DMS79 (cell line): ENCODE results near the gene TMEM204.

ENCODE experiments used
- DNase-seq: peaks from one replicate; lab custom pipeline; 2025; lab: John Stamatoyannopoulos, UW

TMEM204 gene

GRCh38 chr16:1557576-1557975, 24.1 kb downstream of the TMEM204 start:
- no peak for DNase-seq

DNA sequence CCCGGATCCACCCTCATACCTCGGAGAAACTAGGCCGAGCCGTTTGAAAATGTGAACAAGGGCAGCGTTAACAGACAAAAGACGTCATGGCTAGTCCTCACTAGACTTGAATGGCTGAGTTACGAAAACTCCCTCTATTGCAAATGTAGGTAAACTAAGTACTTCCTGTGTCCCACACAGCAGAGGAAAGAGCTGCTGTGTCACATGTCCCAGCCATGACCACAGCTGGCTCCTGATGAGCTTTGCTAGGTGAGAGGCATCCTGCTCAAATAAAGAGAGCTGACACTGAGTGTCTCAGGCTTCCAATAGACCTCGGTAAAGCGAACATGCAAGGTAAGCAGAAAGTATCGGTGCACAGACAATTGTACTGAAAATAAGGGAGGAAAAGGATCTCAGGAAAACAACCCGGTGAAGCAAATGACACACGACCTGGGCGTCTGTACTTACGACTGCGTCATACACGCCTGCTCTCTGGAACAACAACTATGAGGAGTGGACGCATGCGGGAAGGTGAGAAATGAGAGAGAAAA, 26.0 kb downstream of the TMEM204 start:
- DNase-seq: no peak

DNA sequence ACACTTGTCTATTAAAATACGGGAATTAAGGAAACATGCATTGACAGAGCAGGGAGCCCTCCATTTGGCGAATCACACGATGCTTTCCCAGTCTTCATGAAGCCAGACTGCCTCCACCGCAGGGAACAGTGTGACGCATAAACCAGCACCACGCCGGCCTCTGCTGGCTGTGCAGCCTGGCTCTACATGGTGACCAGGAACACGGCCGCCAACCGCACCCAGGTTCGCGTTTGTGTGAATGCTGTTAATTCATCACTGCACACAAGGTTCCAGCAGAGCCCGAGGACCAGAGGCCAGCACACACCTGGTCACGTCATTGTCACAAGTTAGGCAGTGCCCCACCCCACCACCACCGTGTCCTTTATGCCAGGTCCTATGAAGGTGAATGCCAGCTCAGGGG, 26.7 kb downstream of the TMEM204 start:
- no peak for DNase-seq

DNA sequence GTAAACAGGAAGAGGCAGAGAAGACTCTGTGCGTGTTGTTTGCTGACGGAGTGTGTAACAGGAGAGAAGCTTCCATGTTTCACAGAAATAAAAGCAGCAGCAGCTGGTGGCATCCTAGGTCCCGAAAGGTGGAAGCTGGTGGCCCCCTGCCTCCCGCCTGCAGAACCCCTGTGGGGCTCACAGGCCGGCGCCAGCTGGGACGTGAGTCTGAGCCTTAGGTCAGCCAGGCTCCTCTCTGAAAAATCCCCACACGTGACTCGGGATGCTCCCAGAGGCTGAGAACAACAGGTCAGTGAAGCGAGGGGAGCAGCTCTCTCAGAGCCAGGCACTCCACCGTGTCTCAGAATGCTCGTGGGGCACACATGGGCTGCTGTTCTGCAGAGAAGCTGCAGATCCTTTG, 27.4 kb downstream of the TMEM204 start:
- DNase-seq: no peak

GRCh38 chr16:1561266-1561665, 27.8 kb downstream of the TMEM204 start:
- no peak for DNase-seq

DNA sequence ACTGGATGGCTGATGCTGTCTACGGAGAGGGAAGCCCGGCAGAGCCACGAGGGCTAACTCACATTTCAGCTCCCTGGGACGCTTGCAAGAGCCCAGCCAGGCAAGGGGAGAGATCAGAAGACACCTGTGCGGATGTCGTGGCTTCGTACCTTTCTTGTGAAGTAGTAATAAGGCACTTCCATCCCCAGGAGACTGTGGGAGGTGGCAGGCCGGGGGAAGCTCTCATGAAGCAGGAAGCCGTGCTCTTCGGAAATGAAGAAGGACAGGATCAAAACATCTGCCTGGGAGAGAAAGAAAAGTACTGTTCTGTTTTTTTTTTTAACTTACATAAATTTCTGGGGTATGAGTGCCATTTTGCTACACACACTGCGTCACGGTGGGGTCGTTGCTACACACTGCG, 28.4 kb downstream of the TMEM204 start:
- no peak for DNase-seq

- no peak for DNase-seq
Measured at GRCh38 chr16:1563786-1564185, 30.3 kb downstream of the TMEM204 start.

DNA sequence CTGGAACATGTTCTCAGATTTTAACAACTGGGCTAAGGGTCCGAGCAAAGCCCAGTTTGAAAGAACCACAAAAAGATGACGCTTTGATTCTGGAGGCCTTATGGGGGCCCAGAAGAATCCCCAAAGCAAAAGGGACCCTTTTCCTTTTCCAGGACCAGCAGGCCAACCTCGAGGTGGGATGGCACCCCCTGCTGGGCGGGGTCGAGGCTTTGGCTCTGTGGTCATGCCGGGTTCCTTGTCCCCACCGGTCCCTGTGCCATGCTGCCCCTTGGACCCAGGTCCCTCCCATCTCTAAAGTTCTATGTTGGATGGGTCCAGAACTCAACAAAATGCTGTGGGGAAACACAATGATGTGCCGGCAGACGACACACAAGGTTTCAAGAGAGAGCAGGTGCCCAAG, 30.9 kb downstream of the TMEM204 start:
- DNase-seq: no peak

DNA sequence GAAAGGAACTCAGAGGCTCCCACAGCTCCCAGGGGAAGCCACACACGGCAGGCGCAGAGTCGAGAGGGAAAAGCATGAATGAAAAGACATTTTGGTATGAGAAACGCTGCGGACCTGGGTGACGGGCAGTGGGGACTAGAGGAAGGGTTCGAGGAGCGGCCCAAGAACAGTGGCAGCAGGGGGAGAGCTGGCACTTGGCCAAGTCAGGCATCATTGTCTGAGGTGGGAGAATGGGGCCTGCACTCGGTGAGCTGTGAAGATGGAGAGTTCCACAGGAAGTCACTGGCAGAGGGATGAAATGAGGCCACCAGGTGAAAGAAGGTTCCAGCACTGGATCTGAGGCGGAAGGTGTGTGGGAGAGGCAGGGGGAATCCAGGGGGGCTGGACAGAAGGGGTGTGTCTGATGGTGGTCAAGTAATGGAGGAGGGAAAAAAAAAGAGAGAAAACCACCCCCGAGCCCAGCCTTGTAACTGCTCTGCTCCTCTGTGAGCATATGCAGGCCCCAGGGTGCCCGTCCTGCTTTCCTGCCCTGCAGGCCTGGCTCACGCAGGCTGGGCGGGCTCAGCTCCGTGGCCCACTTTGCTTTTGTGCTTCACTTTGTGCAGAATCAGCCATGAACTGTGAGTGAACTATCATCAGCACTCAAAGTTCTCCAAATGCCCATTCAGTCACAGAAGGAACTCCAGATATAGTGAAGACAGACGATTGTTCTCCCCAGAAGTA, 31.8 kb downstream of the TMEM204 start:
- DNase-seq: no peak

- DNase-seq: no peak
Measured at GRCh38 chr16:1567988-1568387, 34.5 kb downstream of the TMEM204 start.

DNA sequence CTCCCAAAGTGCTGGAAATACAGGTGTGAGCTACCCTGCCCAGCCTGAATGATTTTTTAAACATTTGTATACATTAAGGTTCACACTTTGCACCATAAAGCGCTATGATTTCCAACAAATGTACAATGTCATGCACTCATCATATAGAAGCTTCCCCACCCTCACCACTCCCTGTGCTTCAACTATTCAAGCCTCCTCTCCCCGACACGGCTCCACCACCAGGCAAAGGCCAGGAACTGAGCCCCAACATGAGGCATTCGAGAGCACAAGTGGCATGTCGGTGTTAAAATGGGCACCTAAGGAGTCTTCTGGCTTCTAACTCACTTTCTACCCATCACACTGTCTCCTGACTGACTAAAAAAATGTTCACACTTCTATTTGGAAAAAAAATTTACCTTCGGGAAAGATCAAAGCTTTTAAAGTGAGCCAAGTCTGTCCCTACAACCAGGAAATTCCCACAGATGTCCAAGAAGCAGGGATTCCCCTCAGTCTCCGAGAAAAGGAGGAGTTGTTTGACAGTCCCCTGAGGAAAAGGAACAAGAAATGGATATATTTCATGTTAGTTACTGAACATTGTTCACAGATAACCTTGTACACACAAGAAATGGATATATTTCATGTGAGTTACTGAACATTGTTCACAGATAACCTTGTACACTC, 37.7 kb downstream of the TMEM204 start:
- DNase-seq: no peak

GRCh38 chr16:1572673-1573072, 39.2 kb downstream of the TMEM204 start:
- no peak for DNase-seq

GRCh38 chr16:1573301-1573700, 39.8 kb downstream of the TMEM204 start:
- DNase-seq: no peak

DNA sequence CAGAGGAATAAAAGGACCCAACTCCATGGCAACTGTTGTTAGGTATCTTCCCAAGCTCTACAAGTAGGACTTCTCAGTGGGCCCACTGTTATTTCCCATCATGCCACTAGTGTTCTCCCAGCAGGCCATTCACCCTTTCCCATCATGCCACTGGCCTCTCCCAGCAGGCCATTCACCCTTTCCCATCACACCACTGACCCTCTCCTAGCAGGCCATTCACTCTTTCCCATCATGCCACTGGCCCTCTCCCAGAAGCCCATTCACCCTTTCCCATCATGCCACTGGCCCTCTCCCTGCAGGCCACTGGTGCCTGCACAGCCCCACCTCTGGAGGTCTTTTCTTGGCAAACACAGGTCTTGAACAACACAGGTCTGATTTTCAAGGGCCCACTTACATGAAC, 42.1 kb downstream of the TMEM204 start:
- DNase-seq: no peak

DNA sequence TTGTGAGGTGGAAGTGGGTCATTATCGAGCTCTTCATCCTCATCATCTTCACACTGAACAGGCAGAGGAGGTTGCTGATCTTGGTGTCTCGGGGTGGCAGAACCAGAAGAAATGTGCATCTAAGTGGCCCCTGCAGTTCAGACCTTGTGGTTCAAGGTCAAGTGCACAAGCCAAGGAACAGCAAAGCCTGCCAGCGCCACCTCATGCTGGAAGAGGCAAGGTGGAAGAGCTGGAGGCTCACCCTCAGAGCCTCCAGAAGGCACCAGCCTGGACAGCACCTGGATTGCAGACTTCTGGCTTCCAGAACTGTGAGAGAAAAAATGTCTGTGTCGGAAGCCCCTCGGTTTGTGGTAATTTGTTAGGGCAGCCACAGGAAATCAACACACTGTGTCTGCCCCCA, 45.7 kb downstream of the TMEM204 start:
- DNase-seq: no peak

DNA sequence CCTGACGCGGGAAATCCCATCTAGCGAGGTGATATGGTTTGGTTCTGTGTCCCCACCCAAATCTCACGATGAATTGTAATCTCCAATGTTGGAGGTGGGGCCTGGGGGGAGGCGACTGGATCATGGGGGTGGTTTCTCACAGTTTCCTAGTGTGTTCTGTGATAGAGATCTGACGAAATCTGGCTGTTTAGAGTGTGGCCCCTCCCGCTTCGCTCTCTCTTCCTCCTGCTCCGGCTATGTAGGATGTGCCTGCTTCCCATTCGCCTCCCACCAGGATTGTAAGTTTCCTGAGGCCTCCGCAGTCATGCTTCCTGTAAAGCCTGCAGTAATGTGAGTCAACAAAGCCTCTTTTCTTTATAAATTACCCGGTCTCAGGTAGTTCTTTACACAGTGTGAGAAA, 46.8 kb downstream of the TMEM204 start:
- DNase-seq: no peak

- no peak for DNase-seq
Measured at GRCh38 chr16:1580956-1581355, 47.5 kb downstream of the TMEM204 start.

DNA sequence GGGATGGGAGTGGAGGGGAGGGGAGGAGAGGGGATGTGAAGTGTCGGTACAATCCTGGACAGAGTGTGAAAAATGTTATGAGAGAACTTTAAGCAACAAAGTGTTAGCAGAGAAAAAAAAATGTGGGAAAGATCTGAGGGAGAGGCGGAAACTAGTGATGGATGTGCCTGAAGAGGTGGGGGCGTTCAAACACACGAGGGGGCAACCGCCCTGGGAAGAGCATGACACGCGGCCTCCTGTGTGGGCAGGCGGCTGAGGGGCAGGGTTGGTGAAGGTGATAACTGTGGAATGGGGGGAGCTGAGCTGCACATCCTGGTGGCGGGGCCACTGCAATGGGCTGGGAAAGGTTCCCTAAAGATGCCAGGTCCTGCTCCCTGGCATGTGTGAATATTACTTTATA, 48.3 kb downstream of the TMEM204 start:
- no peak for DNase-seq

DNA sequence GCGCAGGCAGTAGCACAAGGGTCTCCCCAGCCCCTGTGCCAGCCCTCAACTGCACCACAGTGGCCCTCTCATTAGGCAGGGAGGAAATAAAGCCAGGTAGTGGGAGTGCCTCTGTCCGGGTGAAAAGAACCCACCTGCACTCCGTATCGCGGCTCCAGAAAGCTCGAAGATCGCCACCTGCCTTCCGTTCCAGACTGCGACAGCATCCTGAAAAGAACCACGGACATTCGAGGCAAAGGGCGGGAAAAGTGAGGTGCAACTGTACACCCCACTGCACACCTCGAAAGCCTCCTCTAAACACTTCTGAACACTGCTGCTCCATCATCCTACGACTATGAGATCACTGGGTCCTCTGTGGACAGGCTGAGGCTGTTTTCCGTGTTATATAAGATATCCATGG, 49.7 kb downstream of the TMEM204 start:
- no peak for DNase-seq

- no peak for DNase-seq
Measured at GRCh38 chr16:1584926-1585484, 51.5 kb downstream of the TMEM204 start.

DNA sequence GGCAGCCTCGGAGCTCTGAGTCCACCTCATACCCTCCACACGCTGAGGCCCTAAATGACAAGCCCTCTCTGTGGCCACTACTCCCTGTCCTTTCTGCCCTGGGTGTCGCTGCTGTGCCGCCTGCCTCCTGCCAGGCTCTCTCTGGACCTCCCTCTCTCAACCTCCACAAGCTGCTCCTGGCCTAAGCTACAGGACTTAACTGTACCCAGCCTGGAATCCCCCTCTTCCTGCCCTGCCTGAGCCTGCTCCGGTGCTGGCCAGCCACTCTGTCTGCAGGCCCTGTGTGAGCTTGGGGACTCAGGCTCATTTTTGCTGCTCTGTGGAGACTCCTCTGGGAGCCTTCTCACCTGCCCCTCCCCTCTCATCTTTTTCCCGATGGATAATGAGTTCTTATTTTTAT, 56.9 kb downstream of the TMEM204 start:
- no peak for DNase-seq

- no peak for DNase-seq
Measured at GRCh38 chr16:1590930-1591705, 57.7 kb downstream of the TMEM204 start.

- no peak for DNase-seq
Measured at GRCh38 chr16:1592446-1592845, 59.0 kb downstream of the TMEM204 start.
